ENCODE results near the gene FAM124A.

Gene FAM124A

GRCh38 chr13:51208716-51209115 is 13.5 kb upstream of the FAM124A start:
- Mint-ChIP-seq H3K27ac (no peak overlapping the region), H3K4me1 (peaks cover 20% of the 10 kb centered on the region), H3K9me3 (no peaks in the 10 kb centered on the region), H3K36me3 (ENCODE audit: low read depth) (no peaks in the 10 kb centered on the region), H3K4me3 (no peak overlapping the region), H3K27me3 (ENCODE audit: low read depth) (peaks cover 34% of the 10 kb centered on the region)
- TF ChIP-seq CTCF (IDR thresholded peaks at IDR 0.05; ENCODE audit: unreplicated experiment in 3 of 3) = no peak

DNA sequence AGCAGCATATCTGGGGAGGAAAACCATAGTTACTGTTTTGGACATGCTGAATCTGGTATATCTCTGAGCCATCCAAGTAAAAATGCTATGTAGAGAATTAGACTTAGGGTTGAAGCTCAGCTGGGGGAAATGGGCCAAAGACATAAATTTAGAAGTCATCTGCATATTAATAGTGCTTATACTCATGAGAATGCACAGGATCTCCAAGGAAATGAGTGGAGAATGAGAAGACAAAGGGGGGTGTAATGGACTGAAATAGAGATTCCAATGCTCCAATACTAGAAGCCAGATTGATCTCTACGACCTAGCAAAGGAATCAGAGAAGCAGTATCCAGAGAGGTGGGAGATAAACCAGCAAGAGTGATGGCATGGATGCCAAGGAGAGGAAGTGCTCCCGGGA is 10.3 kb upstream of the FAM124A start:
- Mint-ChIP-seq H3K27me3 (ENCODE audit: low read depth) (peaks cover 40% of the 10 kb centered on the region), H3K4me1 (peaks cover 20% of the 10 kb centered on the region), H3K9me3 (no peaks in the 10 kb centered on the region), H3K36me3 (ENCODE audit: low read depth) (no peaks in the 10 kb centered on the region), H3K27ac (peak overlapping the region; percentile 5 to 47 (median 24)), H3K4me3 (no peak overlapping the region)
- TF ChIP-seq CTCF (IDR thresholded peaks at IDR 0.05; ENCODE audit: unreplicated experiment in 3 of 3) = no peak

DNA sequence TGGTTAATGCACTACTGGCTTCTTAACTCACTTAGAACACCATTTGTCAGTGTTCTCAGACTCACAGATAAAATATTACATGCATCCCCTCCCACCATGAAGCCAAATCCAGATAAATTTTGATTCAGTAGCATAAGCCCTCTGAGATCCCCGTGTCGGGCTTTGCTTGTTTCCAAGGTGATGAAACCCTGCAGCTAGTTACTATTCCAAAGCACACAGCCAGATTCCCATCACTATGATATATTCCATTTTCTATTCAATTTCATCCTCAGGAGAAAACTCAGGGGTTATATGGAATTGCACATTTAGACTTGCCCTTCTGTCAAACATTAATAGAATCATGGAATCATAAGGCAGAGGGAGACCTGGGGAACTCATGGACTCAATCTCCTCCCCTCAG is 9.4 kb upstream of the FAM124A start:
- Mint-ChIP-seq H3K27ac (peak overlapping the region; percentile 11 to 86 (median 24)), H3K27me3 (ENCODE audit: low read depth) (peaks cover 39% of the 10 kb centered on the region), H3K36me3 (ENCODE audit: low read depth) (no peaks in the 10 kb centered on the region), H3K4me3 (peak overlapping the region in 1 of 3 experiments; percentile 9), H3K4me1 (peaks cover 20% of the 10 kb centered on the region), H3K9me3 (peaks cover 5% of the 10 kb centered on the region)
- TF ChIP-seq CTCF (IDR thresholded peaks at IDR 0.05; ENCODE audit: unreplicated experiment in 3 of 3) = no peak

DNA sequence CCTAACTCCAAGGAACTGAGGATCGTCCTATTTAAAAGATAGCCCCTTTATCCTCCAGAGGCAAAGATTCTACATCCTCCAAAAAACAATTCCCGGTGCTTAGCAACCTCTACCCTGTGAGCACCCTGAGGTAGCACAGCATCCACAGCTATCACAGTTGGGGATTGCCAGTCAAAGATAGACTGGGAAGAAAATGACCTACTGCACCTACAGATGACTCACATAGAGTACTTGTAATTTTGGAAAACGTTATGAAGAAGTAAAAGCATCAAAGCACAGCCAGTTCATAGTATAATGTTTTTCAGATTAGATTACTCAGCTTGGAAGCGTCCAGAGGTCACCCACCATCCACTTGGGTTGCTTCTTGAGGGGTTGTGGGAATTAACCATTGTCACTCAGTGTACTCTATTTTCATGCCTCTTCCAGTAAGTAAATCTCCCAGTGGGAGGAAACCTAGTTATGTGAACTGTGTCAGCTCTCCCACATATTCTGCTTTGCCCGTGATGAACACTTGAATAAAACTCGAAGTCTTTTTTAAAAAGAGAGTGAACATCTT is 8.9 kb upstream of the FAM124A start:
- no peak overlapping the region for H3K4me3 Mint-ChIP-seq
- H3K9me3 Mint-ChIP-seq = peaks cover 5% of the 10 kb centered on the region
- H3K36me3 Mint-ChIP-seq (ENCODE audit: low read depth) = no peaks in the 10 kb centered on the region
- TF ChIP-seq CTCF (IDR thresholded peaks at IDR 0.05; ENCODE audit: unreplicated experiment in 3 of 3) = no peak
- peaks cover 20% of the 10 kb centered on the region for H3K4me1 Mint-ChIP-seq
- peaks cover 37% of the 10 kb centered on the region for H3K27me3 Mint-ChIP-seq (ENCODE audit: low read depth)
- H3K27ac Mint-ChIP-seq = peak overlapping the region in 2 of 3 experiments; percentile 24 to 86

- H3K4me1 Mint-ChIP-seq = peaks cover 13% of the 10 kb centered on the region
- H3K27me3 Mint-ChIP-seq (ENCODE audit: low read depth) = peaks cover 53% of the 10 kb centered on the region
- no peak for TF ChIP-seq CTCF (IDR thresholded peaks at IDR 0.05; ENCODE audit: unreplicated experiment in 3 of 3)
- no peaks in the 10 kb centered on the region for H3K36me3 Mint-ChIP-seq (ENCODE audit: low read depth)
- peaks cover 5% of the 10 kb centered on the region for H3K9me3 Mint-ChIP-seq
- no peak overlapping the region for H3K4me3 Mint-ChIP-seq
- H3K27ac Mint-ChIP-seq = no peak overlapping the region
Measured at GRCh38 chr13:51218626-51219025, 3.6 kb upstream of the FAM124A start.

- Mint-ChIP-seq H3K4me3 (peak overlapping the region; percentile 78 to 84 (median 82)), H3K9me3 (peaks cover 5% of the 10 kb centered on the region), H3K27me3 (ENCODE audit: low read depth) (peaks cover 67% of the 10 kb centered on the region), H3K36me3 (ENCODE audit: low read depth) (no peaks in the 10 kb centered on the region), H3K4me1 (peaks cover 11% of the 10 kb centered on the region), H3K27ac (no peak overlapping the region)
- no peak for TF ChIP-seq CTCF (IDR thresholded peaks at IDR 0.05; ENCODE audit: unreplicated experiment in 3 of 3)
Measured at GRCh38 chr13:51220706-51221105, 1.5 kb upstream of the FAM124A start.

All from nephron (organoid).